ENCODE results near the gene LDLRAD4.

- TF ChIP-seq POLR2AphosphoS5 (IDR thresholded peaks at IDR 0.05; ENCODE audit: low read depth, low read length): no peak
- no peak for TF ChIP-seq TAF1 (IDR thresholded peaks at IDR 0.05; ENCODE audit: low read depth, low read length)
- TF ChIP-seq POLR2A (IDR thresholded peaks at IDR 0.05; ENCODE audit: low read depth, low read length): no peak
Measured at GRCh38 chr18:13496691-13497281, 278.2 kb downstream of the LDLRAD4 start.

Measured in GM12891 (cell line).